Aorta (tissue), 5 donors: ENCODE measurements around the gene BCKDHA. TPM values are rescaled to one million over a fixed set of nuclear protein-coding genes. Genes with fewer than 3 reads are reported as not detected.

Experiments used
- ATAC-seq: fragments of 200-7000 bp; cut with Tn5 transposase; one replicate; pipeline ENCODE4 v1.9.1; 2022; ENCODE audit warnings: moderate library complexity; ENCODE audit not compliant: low FRiP score
- DNase-seq, 2 donors: peaks; one replicate each; pipeline ENCODE4 v3.0.0-alpha.2; 2020
- H3K27ac ChIP-seq, 2 donors: one replicate each; pipeline ENCODE4 v1.5.1; 2013; ENCODE audit warnings: low read length in 2 of 2, mild to moderate bottlenecking in 2 of 2, moderate library complexity in 2 of 2, control low read depth in 1 of 2, inconsistent platforms in 1 of 2, low read depth in 1 of 2
- H3K27me3 ChIP-seq, 2 donors: one replicate each; pipeline ENCODE4 v1.6.1; 2013; ENCODE audit warnings: control low read depth in 1 of 2, low read length in 1 of 2, mild to moderate bottlenecking in 1 of 2, moderate library complexity in 1 of 2; ENCODE audit not compliant: insufficient read depth in 2 of 2, control insufficient read depth in 1 of 2
- H3K36me3 ChIP-seq, 2 donors: one replicate each; pipeline ENCODE4 v1.6.1; 2013; ENCODE audit warnings: control low read depth in 1 of 2, low read length in 1 of 2, mild to moderate bottlenecking in 1 of 2; ENCODE audit not compliant: insufficient read depth in 2 of 2, control insufficient read depth in 1 of 2
- H3K4me1 ChIP-seq, 2 donors: one replicate each; pipeline ENCODE4 v1.6.1; 2013; ENCODE audit warnings: low read length in 2 of 2, control low read depth in 1 of 2, mild to moderate bottlenecking in 1 of 2, moderate library complexity in 1 of 2; ENCODE audit not compliant: insufficient read depth in 2 of 2, control insufficient read depth in 1 of 2
- H3K4me3 ChIP-seq, 2 donors: one replicate each; pipeline ENCODE4 v1.5.1; 2013; ENCODE audit warnings: low read length in 2 of 2, control low read depth in 1 of 2, mild to moderate bottlenecking in 1 of 2
- H3K9me3 ChIP-seq: one replicate; pipeline ENCODE4 v1.6.1; 2013; ENCODE audit warnings: mild to moderate bottlenecking, low read length; ENCODE audit not compliant: control insufficient read depth
- WGBS, 2 donors: extraction: QIAGEN DNeasy Blood & Tissue Kit; methylation state at CpG; one replicate each; pipeline ENCODE4 v1.1.7; 2013; 5-methylcytosine and 5-hydroxymethylcytosine counted together
- intact Hi-C, 2 donors: fragments of 100-400 bp; cut with DNase I; formaldehyde crosslinking; loops; one replicate each; pipeline versions ENCODE4 v1.14.2 to v1.15.0; 2022
- polyA plus RNA-seq, 2 donors: library from polyadenylated mRNA; stranded (reverse); fragments of 200-250 nt; gene quantifications; one replicate each; pipeline ENCODE4 v1.2.3, GENCODE V29; 2013
- total RNA-seq, 2 donors: library from RNA; stranded (reverse); fragmentation: NEBNext Ultra II Directional; extraction: Animal tissue kit (Norgen Biotek cat#: 25700); gene quantifications; one replicate each; pipeline ENCODE4 v1.2.1, GENCODE V29; 2021
- donor health status: healthy with polysubstance abuse.
- donor health status: Bipolar disorder and iron deficiency.
- donor health status: DM: no; HTN: no; CAD: no.
- donor health status: DM: no; HTN: no; CAD: no.
- donor health status: DM: yes; HTN: yes; CAD: no.

BCKDHA gene
- total and polyA plus RNA-seq, 4 donors, result 11.1 to 50.6 (median 13.4) TPM

DNA sequence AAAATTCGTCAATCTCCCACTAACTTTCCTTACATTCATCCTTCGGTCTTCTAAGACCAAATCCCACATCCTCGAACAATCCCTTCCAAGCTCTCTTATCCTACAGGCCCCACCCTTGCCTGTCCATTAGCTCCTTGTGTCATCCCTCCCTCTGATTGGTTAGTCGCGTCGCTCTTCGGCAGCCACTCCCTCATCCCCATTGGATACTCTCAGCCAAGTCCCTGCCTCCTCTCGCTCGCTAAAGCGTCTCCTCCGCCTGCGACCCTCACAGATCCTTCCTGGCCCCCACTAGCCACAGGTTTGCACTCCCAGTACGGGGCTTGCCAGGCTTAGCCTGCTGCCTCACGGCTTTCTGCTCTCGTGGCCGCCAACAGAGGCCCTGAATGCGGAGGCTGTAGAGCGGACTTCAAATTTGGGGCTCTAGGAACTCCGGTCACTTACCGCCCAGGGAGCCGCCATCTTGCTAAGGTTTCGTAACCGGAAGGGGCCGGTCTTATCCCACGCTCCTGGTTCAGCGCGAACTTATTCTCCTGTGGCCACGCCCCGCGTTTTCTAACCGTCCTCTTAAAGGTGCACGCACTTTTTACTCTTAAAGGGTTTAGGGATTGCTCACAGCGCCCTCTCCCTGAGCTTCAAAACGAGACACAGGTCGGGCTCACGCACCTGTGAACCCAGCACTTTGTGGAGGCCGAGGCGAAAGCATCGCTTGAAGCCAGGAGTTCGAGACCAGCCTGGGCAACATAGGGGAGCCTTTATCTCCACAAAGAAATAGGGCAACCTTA lies 42.0 kb downstream of the BCKDHA start, which contains the start of gene DMAC2:
TSS of gene DMAC2 (minus strand) at position 472 of the 782 bp plus-strand sequence. CDS start at position 459, 13 bp downstream.
- peak within 1 kb of the TSS in 1 of 2 donors; percentile 99 for H3K27ac ChIP-seq
- H3K4me3 ChIP-seq, result peak within 1 kb of the TSS; percentile 43 to 45
- no peaks in the 10 kb centered on the region for H3K9me3 ChIP-seq
- ATAC-seq (peak; percentile 98), DNase-seq (peak; percentile 98)
- no peaks in the 10 kb centered on the region for H3K36me3 ChIP-seq
- H3K4me1 ChIP-seq, result no peaks in the 10 kb centered on the region
- intact Hi-C loops, result loop anchor here in 1 of 2 donors (5.0 kb wide), 1 partner anchor 42 kb away; the partner anchor contains the start of genes BCKDHA and EXOSC5
- no peaks in the 10 kb centered on the region for H3K27me3 ChIP-seq
- 1% methylated on average over 40 of the region's 40 CpGs for WGBS, 2 donors

DNA sequence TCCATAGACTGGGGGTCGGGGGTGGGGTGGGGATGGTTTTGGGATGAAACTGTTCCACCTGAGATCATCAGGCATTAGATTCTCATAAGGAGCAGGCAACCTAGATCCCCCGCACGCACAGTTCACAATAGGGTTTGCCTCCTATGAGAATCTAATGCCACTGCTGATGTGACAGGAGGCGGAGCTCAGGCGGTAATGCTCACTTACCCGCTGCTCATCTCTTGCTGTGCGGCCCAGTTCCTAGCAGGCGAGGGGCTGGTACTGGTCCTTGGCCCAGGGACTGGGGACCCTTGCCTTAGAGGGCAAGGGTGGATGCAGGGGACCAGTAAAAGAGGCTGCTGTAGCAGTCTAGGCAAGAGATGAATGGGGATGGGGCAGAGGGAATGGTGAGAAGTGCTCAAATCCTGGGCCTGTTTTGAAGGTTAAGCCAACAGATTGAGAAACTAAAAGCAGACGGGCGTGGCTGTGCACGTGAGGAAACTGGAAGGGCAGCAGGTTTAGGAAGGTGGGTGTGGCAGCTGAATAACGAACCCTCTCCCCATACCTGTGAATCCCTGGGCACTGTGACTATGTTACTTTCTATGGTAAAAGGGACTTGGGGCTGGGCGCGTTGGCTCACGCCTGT lies 43.8 kb downstream of the BCKDHA start:
- Histone ChIP-seq H3K27ac (no peak overlapping the region), H3K4me1 (no peaks in the 10 kb centered on the region), H3K4me3 (no peak overlapping the region), H3K36me3 (no peaks in the 10 kb centered on the region), H3K27me3 (no peaks in the 10 kb centered on the region), H3K9me3 (no peaks in the 10 kb centered on the region)
- DNase-seq, result peak in 1 of 2 donors; percentile 68
- ATAC-seq, result no peak
- intact Hi-C loops, result no loop called here
- 78 to 86% methylated on average over 15 of the region's 15 CpGs for WGBS, 2 donors

DNA sequence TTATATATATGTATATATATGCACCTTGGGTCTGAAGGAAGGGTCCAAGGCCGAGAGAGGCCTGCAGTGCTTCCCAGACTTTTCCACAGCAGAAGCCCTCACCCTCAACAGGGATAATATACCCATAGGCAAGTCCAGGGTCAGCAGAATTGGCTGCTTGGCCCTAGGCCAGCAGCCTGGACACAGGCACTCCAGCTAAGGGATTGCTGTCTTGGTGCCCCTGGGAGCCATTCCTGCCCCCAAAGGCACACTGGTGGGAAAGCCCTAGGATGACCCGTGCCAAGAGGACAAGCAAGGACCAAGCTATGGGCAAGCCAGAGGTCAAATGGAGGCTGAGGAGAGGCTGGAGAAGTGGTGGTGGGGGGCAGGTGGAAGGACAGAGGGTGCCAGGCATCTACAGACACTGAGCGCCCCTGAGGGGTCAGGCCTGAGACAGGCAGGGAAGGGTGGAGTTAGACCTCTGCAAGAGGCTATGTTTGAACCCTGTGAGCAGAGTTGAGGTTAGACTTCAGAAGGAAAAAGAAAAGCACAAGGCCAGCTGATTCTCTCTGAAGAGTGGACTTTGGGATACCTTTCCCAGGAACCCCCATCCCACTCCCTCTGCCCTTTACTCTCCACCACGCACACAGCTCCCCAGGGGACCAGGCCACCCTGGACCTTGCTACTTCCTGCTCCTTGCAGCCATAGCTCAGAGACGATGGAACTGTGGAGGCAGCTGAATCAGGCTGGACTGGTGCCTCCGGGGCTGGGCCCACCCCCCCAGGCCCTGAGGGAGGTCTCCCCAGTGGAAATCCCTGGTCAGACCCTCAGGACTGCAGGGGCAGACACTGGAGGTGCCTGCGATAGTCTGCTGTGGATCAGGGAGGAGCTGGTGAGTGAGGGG lies 45.1 kb downstream of the BCKDHA start, which contains the start of gene ERICH4:
TSS of gene ERICH4 (plus strand) at position 684 of the 883 bp plus-strand sequence. CDS start at position 698, 14 bp downstream.
- no peak within 1 kb of the TSS for H3K27ac ChIP-seq
- no peaks in the 10 kb centered on the region for H3K9me3 ChIP-seq
- intact Hi-C loops, result no loop called here
- DNase-seq (peak in 1 of 2 donors; percentile 55), ATAC-seq (no peak)
- H3K4me3 ChIP-seq, result no peak within 1 kb of the TSS
- H3K36me3 ChIP-seq, result no peaks in the 10 kb centered on the region
- no peaks in the 10 kb centered on the region for H3K4me1 ChIP-seq
- 52 to 58% methylated on average over 7 of the region's 7 CpGs for WGBS, 2 donors
- no peaks in the 10 kb centered on the region for H3K27me3 ChIP-seq

DNA sequence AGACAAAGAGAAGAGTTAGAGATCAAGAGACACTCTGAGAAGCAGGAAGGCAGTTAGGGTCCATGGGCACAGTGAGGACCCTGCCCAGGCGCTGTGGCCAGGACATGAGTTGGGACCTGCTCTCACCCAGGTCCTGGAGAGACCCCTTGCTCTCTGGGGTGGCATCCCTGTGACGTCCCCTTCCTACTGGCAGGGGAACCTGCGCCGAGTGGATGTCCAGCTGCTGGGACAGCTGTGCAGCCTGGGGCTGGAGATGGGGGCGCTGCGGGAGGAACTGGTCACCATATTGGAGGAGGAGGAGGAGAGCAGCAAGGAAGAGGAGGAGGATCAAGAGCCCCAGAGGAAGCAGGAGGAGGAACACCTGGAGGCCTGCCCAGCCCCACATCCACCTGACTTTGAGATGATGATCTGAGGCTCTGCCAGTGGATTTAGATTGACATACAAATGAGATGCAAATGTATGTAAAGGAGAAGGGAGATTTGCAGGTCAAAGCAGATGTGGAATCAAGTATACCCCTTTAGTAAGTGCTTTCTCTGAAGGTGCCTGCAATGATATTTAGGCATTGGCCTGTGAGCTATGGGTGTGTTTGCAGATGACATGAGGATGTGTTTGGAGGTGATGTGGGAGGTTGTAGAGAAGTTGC lies 46.3 kb downstream of the BCKDHA start:
- DNase-seq (peak in 1 of 2 donors; percentile 46), ATAC-seq (no peak)
- intact Hi-C loops, result no loop called here
- no peaks in the 10 kb centered on the region for H3K9me3 ChIP-seq
- no peaks in the 10 kb centered on the region for H3K36me3 ChIP-seq
- WGBS, 2 donors, result 59 to 62% methylated on average over 6 of the region's 6 CpGs
- no peak overlapping the region for H3K27ac ChIP-seq
- H3K4me3 ChIP-seq, result no peak overlapping the region
- H3K27me3 ChIP-seq, result no peaks in the 10 kb centered on the region
- no peaks in the 10 kb centered on the region for H3K4me1 ChIP-seq

DNA sequence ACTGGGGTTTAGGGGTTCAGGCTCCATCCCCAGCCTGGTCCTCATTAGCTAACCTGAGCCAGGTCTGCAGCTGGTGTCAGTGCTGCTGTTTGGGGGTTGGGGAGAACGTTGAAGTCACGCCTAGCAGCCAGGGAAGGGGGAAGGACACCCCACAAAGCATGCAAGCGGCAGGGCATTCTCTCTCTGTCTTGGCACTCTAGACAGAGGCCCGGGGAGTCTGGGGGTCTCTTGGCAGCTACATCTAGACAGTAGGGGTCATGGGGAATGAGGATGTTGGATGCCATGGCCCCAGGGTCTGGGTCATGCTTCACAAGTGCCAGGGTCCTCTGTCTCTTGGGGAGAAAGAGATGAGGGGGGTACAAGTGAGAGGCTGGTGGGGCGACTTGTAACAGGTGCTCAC lies 48.0 kb downstream of the BCKDHA start:
- intact Hi-C loops, result loop anchor here in 1 of 2 donors (5.0 kb wide), 1 partner anchor 127 kb away; no protein-coding TSS in a partner anchor
- no peak overlapping the region for H3K27ac ChIP-seq
- H3K4me1 ChIP-seq, result no peaks in the 10 kb centered on the region
- no peak for DNase-seq
- ATAC-seq, result no peak
- no peaks in the 10 kb centered on the region for H3K36me3 ChIP-seq
- no peak overlapping the region for H3K4me3 ChIP-seq
- H3K27me3 ChIP-seq, result no peaks in the 10 kb centered on the region
- no peaks in the 10 kb centered on the region for H3K9me3 ChIP-seq
- WGBS, 2 donors, result 59 to 64% methylated on average over 5 of the region's 5 CpGs

DNA sequence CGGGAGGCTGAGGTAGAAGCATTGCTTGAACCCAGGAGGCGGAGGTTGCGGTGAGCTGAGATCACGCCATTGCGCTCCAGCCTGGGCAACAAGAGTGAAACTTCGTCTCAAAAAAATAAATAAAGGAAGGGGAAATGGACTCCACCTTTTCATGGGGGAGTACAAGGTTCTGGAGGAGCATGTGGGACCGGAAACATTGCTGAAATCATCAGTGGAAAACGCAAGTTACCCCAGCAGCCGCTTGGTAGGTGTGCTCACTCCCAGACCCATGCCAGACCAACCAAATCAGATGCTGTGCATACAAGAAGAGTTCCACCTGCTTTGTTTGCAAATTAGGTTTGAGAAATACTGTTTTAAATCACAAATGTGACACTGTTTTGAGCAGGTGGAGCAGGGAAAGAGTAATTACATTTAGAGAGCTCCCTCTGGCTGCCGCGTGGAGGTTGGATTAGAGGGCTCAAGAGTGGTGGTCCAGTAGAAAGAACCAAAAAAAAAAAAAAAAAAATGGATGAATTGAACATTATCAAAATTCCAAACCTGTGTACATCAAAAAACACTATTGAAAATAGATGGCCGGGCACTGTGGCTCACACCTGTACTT lies 50.2 kb downstream of the BCKDHA start:
- Histone ChIP-seq H3K36me3 (no peaks in the 10 kb centered on the region), H3K4me1 (no peaks in the 10 kb centered on the region), H3K4me3 (no peak overlapping the region), H3K27ac (no peak overlapping the region), H3K27me3 (no peaks in the 10 kb centered on the region), H3K9me3 (no peaks in the 10 kb centered on the region)
- WGBS, 2 donors, result 69 to 71% methylated on average over 12 of the region's 12 CpGs
- DNase-seq (no peak), ATAC-seq (no peak)
- intact Hi-C loops, result loop anchor here in 1 of 2 donors (5.0 kb wide), 1 partner anchor 124 kb away; no protein-coding TSS in a partner anchor

DNA sequence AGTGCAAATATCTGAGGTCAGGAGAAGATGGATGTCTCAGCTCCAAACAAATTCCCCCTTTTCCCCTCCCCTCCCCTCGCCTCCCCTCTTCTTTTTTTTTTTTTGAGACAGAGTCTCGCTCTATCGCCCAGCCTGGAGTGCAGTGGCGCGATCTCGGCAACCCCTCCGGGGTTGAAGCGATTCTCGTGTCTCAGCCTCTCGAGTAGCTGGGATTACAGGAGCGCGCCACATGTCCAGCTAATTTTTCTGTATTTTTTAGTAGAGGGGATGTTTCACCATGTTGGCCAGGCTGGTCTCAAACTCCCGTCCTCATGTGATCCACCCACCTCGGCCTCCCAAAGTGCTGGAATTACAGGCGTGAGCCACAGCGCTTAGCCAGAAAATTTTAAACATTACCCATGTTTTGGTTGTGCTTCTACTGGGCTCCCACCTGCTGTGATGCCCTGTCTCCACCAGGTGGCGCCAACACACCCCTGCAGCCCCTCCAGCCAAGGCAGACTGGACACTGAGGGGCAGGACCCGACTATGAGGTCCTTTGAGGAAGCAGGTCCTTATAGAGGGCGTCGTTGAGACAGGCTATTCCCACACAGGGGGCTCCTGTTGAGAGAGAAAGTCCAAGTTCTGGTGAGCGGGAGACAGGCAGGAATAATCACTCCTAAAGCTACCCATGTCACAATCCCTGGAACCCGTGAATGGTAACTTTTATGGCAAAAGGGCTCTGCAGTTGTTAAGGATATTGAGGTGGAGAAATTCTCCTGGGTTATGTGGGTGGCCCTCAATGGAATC lies 51.7 kb downstream of the BCKDHA start:
- Histone ChIP-seq H3K36me3 (no peaks in the 10 kb centered on the region), H3K27me3 (no peaks in the 10 kb centered on the region), H3K9me3 (no peaks in the 10 kb centered on the region), H3K4me3 (no peak overlapping the region), H3K4me1 (no peaks in the 10 kb centered on the region), H3K27ac (no peak overlapping the region)
- ATAC-seq, result peak; percentile 93
- DNase-seq, result peak; percentile 83 to 91
- WGBS, 2 donors, result 3 to 4% methylated on average over 21 to 22 of the region's 22 CpGs
- intact Hi-C loops, result loop anchor here in 1 of 2 donors (5.0 kb wide), 1 partner anchor 123 kb away; no protein-coding TSS in a partner anchor
